Left colon (tissue), 2 donors: ENCODE results near the gene TAS2R30. TPM values are rescaled to one million over a fixed set of nuclear protein-coding genes. Genes with fewer than 3 reads are reported as not detected.
"Not testable (repeated sequence)": the region's sequence is repeated elsewhere in the genome, so short reads cannot be mapped to it uniquely, and the experiment has no call there.

Source experiments
- ATAC-seq: fragments of 200-7000 bp; cut with Tn5 transposase; one replicate; pipeline ENCODE4 v1.9.1; 2020; ENCODE audit warnings: mild to moderate bottlenecking, moderate library complexity
- DNase-seq, 2 donors: peaks; one replicate each; pipeline ENCODE4 v3.0.0-alpha.2; 2020
- intact Hi-C, 2 donors: fragments of 100-400 bp; cut with DNase I in 1 of 2; cut with micrococcal nuclease in 1 of 2; formaldehyde crosslinking; loops; one replicate each; pipeline versions ENCODE4 v1.11.2 to v1.14.0; 2022; cut with DNase I, micrococcal nuclease
- total RNA-seq, 2 donors: library from RNA; stranded (reverse); fragmentation: NEBNext Ultra II Directional; extraction: Animal tissue kit (Norgen Biotek cat#: 25700); gene quantifications; one replicate each; pipeline ENCODE4 v1.2.1, GENCODE V29; 2021
- donor health status: DM: no; HTN: no; CAD: no.
- donor health status: DM: yes; HTN: yes; CAD: no.

TAS2R30 gene
- total RNA-seq, 2 donors from 2014 or later = 2.3 to 4.0 TPM

DNA sequence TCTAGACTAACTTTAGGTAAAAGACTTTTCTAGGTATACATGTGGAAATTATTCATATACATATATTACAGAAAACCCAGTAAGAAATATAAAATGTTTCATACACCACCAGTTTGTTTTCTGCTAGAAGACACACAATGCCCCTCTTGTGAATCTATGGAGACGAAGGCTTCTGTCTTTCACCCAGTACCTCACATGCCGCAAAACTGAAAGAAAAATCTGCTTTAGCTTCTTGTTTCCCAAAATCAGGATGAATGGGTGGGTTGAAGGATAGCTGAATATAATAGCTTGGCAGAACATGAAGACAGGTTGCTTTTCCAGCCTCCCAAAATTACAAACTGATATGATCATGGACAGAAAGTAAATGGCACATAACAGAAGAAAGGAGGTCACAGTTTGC is 1.3 kb downstream of the TAS2R30 start:
- DNase-seq = no peak
- intact Hi-C loops = no loop called here
- ATAC-seq = no peak

DNA sequence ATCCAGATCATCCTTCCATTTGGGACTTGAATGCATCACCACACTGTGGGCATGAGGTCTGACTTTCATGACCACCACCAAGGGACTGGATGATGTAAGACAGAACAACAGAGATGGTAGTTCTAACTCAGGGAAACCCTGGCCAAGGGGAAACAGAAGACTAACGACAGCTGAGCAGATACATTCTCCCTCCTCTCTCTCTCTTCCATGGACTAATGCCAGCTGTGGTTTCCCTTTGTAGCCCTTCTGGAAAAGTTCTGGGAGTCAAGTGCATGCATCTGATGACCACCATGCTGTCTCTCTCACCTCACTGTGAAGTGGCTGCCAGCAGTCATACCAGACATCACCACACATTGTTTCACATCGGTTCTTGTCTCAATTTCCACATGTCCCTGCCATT is 3.4 kb downstream of the TAS2R30 start:
- intact Hi-C loops = no loop called here
- DNase-seq (no peak), ATAC-seq (no peak)

DNA sequence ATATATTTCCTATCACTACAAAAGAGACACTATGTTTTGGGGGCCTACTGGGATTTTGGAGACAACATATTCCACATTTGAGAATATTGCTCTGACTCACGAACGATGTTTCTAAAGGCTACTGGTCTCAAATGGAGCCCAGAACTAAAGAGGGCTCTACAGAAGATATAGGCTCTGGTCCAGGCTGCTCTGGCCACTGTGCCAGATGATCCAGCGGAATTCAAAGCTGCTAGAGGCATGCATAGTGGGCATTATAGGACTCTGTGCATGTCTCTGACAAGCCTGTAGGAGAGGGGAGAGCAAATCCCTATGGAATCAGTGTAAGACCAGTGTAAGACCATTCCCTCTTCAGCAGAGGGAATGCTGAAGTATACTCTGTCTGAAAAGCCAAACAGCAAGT is 4.1 kb downstream of the TAS2R30 start:
- no peak for ATAC-seq
- intact Hi-C loops = no loop called here
- DNase-seq = no peak

DNA sequence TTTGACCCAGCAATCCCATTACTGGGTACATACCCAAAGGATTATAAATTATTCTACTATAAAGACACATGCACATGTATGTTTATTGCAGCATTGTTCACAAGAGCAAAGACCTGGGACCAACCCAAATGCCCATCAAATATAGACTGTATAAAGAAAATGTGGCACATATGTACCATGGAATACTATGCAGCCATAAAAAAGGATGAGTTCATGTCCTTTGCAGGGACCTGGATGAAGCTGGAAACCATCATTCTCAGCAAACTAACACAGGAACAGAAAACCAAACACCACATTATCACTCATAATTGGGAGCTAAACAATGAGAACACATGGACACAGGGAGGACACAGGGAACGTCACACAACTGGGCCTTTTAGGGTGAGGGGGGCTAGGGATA is 20.3 kb downstream of the TAS2R30 start:
- intact Hi-C loops, ATAC-seq, DNase-seq: not testable (repeated sequence)

DNA sequence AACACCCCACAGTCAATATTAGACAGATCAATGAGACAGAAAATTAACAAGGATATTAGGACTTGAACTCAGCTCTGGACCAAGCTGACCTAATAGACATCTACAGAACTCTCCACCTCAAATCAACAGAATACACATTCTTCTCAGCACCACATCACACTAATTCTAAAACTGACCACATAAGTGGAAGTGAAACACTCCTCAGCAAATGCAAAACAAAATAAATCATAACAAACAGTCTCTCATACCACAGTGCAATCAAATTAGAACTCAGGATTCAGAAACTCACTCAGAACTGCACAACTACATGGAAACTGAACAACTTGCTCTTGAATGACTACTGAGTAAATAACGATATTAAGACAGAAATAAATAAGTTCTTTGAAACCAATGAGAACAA is 23.2 kb downstream of the TAS2R30 start:
- intact Hi-C loops, ATAC-seq, DNase-seq: not testable (repeated sequence)

DNA sequence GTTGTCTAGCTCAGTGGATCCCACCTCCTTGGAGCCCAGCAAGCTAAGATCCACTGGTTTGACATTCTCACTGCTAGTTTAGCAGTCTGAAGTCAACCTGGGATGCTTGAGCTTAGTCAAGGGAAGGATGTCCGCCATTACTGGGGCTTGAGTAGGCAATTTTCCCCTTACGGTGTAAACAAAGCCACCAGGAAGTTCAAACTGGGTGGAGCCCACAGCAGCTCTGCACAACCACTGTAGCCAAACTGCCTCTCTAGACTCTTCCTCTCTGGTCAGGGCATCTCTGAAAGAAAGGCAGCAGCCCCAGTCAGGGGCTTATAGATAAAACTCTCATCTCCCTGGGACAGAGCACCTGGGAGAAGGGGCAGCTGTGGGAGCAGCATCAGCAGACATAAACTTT is 25.6 kb downstream of the TAS2R30 start:
- intact Hi-C loops = no loop called here
- no peak for DNase-seq
- ATAC-seq = no peak

DNA sequence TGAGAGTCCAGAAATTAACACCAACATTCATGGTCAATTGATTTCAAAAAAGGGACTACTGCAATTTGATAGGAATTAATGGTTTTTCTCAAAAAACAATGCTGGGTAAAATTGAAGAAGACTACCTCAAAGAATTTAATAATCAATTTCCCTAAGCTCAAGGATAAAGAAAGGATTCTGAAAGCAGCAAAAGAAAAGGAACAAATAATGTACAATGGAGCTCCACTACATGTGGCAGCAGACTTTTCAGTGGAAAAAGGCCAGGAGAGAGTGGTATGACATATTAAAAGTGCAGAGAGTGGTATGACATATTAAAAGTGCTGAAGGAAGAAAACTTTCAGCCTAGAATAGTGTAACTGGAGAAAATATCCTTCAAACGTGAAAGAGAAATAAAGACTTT is 26.7 kb downstream of the TAS2R30 start:
- intact Hi-C loops = no loop called here
- ATAC-seq (no peak), DNase-seq (no peak)

DNA sequence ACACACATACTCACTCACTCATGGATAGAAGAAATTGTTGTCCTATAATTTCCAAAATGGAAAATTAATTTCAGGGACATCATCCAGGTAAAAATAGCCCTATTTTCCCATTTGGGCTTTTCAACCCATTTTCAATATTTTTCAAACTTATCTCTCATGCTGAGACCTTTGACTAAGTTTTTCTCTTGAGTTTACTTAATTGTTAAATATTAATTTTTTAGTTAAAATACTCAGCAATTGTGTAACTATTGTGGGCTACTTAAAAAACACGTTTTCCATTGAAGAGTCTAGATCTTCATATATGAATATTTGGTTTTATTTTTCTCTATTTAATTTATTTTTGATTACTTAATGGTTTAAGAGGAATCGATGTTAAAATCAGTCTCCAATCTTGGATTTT is 28.2 kb downstream of the TAS2R30 start:
- intact Hi-C loops = no loop called here
- DNase-seq (no peak), ATAC-seq (no peak)

DNA sequence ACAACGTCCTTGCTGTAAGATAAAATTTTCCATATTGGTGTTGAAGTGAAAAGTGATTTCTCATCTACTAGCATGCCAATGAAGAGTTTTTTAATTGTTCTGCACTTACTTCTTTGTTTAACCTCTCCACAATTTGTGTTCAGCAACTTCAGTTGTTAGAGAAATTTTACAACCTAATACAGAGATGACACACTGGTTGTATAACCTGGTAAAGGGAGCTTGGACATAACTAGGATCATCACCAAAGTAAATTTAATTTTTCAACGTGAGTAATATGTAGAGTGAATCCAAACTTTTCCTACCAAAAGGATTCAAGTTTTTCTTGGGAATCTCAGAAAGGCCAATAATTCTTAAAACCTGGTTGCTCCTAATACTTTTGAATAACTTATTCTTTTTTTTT is 28.9 kb downstream of the TAS2R30 start:
- ATAC-seq (no peak), DNase-seq (no peak)
- intact Hi-C loops = no loop called here

DNA sequence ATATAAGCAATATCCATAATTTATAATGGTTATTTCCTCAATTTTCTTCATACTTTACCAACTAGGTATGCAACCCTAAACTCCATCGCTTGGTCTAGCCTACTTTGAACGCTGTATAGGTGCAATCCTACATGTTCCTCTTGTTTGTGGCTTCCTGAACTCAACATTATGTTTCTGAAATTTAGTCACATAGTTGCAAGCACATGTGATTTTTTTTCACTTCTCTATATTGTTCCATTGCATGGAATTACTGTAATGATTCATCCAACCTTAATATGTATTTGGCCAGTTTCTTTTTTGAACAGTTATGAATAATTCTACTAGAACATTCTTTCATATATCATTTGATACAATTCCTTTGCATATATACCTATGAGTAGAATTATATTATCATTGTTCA is 39.5 kb downstream of the TAS2R30 start:
- intact Hi-C loops, ATAC-seq, DNase-seq: not testable (repeated sequence)

DNA sequence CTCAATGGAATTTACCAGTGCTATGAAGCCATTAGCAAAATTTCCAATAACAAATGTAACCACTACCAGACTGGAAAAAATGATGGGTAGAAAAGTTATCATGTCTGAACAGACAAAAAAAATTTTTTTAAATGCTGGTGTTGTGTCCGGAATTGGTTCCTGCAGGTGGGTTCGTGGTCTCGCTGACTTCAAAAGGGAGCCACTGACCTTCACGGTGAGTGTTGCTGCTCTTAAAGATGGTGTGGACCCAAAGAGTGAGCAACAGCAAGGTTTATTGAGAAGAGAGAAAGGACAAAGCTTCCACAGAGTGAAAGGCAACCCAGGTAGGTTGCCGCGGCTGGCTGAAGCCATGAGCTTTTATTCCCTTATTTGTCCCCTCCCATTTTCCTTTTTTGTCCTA is 42.3 kb downstream of the TAS2R30 start, which contains the start of gene TAS2R43:
TAS2R43 (minus strand) TSS at position 186 of the 400 bp plus-strand sequence; CDS start at position 102, 84 bp downstream.
- ATAC-seq (no peak), DNase-seq (no peak)
- intact Hi-C loops = no loop called here

DNA sequence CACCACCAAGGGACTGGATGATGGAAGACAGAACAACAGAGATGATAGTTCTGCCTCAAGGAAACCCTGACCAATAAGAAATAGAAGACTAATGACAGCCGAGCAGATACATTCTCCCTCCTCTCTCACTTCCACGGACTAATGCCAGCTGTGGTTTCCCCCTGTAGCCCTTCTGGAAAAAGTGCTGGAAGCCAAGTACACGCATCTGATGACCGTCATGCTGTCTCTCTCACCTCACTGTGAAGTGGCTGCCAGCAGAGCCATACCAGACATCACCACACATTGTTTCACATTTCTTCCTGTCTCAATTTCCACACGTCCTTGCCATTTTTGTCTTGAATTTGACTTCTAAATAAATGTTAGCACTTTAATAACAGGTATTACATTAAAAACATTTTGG is 45.2 kb downstream of the TAS2R30 start:
- DNase-seq (no peak), ATAC-seq (no peak)
- intact Hi-C loops = no loop called here

DNA sequence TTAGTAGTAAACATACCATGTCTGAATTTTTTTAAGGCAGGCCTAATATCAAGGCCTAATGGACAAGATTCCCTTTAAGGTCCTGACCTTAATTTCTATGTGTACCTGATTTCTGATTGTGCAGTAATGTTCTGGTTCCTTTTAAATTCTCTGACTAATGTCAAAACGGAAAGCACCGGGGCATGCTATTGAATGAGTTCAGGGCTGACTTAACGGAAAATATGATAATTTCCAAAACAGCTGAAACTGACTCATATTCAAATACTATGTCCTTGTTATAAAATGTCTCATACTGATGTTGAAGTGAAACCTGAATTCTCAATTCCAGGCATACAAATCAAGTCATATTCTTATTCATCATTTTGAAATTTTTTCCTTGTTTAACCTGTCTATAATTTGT is 49.0 kb downstream of the TAS2R30 start:
- ATAC-seq (no peak), DNase-seq (no peak)
- intact Hi-C loops = no loop called here

Other genes with a start within 250 kb of the TAS2R30 start
- gene TAS2R13, start 225.1 kb downstream of the TAS2R30 start, total RNA-seq = 1 to 10 TPM; 1.3 to 1.9 TPM
- gene PRH2, start 205.4 kb downstream of the TAS2R30 start, total RNA-seq = not detected
- 1 to 10 TPM; 1.8 to 2.1 TPM for gene TAS2R14, start 195.4 kb downstream of the TAS2R30 start, total RNA-seq
- 1 to 10 TPM; 1.2 to 1.6 TPM for gene TAS2R50, start 147.7 kb downstream of the TAS2R30 start, total RNA-seq
- 1 to 10 TPM; 1.6 to 1.7 TPM for gene TAS2R20, start 136.3 kb downstream of the TAS2R30 start, total RNA-seq
- 1 to 10 TPM; 2.9 TPM for gene TAS2R19, start 112.0 kb downstream of the TAS2R30 start, total RNA-seq
- 1 to 10 TPM; 3.3 to 3.7 TPM for gene TAS2R31, start 103.2 kb downstream of the TAS2R30 start, total RNA-seq
- gene TAS2R46, start 72.3 kb downstream of the TAS2R30 start, total RNA-seq = 1 to 10 TPM in 1 of 2 donors, under 1 TPM in 1; 0.95 to 2.5 TPM
- under 1 TPM in 1 of 2 donors, not detected in 1; 0.42 TPM for gene TAS2R43, start 42.3 kb downstream of the TAS2R30 start, total RNA-seq
- 1 to 10 TPM; 7.6 to 8.1 TPM for gene SMIM10L1, start 36.5 kb upstream of the TAS2R30 start, total RNA-seq
- not detected for gene TAS2R42, start 52.3 kb upstream of the TAS2R30 start, total RNA-seq
- gene PRB3, start 135.1 kb upstream of the TAS2R30 start, total RNA-seq = not detected
- not detected for gene PRB4, start 175.8 kb upstream of the TAS2R30 start, total RNA-seq